BJ (cell line): Measurements from ENCODE around the gene FHOD3. TPM values are rescaled to one million over a fixed set of nuclear protein-coding genes. Genes with fewer than 3 reads are reported as not detected.

Source experiments
- CTCF ChIA-PET: fragments of 350-600 bp; formaldehyde crosslinking; extraction: SDS; loops from one replicate; lab custom pipeline; 2021; ENCODE audit warnings: antibody characterized with exemption, inconsistent platforms; lab: Yijun Ruan, JAX
- POLR2A ChIA-PET: fragments of 300-600 bp; sonication (Branson Sonifier 250); formaldehyde crosslinking; extraction: SDS; loops from one replicate; lab custom pipeline; 2021; ENCODE audit warnings: antibody characterized with exemption; lab: Charles Lee
- DNase-seq: peaks from one replicate; pipeline ENCODE4 v3.0.0-alpha.2; 2011; ENCODE audit warnings: low read depth
- H3K27me3 ChIP-seq: 2 replicates; pipeline ENCODE4 v1.6.0; 2011; ENCODE audit warnings: low read length; ENCODE audit not compliant: control insufficient read depth, insufficient read depth
- H3K36me3 ChIP-seq: 2 replicates; pipeline ENCODE4 v1.5.1; 2011; ENCODE audit warnings: low read length; ENCODE audit not compliant: control insufficient read depth, insufficient read depth
- H3K4me3 ChIP-seq: 2 replicates; pipeline ENCODE4 v1.5.1; 2011; ENCODE audit warnings: low read depth, mild to moderate bottlenecking, control low read depth, low read length
- polyA plus RNA-seq: library from polyadenylated mRNA; depleted of rRNA; stranded (reverse); fragments of >200 nt; gene quantifications from 2 replicates; pipeline ENCODE4 v1.2.3, GENCODE V29; 2011
- TF ChIP-seq, protein P1 (sequence below): IDR thresholded peaks from 2 replicates; pipeline ENCODE4 v1.5.1; 2011; ENCODE audit warnings: low read depth, mild to moderate bottlenecking, control low read depth, inconsistent platforms, low read length, moderate library complexity; ENCODE audit not compliant: insufficient read depth

The FHOD3 gene
- polyA plus RNA-seq, 1 experiment = 24.6 TPM

DNA sequence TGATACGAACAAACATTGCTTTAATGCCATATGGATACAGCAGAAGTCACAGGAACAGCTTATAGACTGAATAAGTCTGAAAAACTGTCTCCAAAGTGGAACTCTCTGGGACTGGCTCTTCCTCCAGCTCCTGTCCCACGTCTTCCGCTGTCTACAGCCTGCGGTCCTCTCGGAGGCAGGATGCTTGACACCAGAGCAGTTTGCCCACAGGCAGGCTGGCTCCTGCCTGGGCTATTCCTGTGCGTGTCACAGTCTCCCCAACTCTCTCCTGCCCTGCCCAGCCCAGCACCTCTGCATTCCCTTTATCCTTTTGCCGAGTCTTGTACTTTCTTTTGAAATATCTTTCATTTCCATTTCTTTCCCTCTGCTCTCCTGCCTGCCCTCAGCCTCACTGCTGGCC lies 234.1 kb downstream of the FHOD3 start:
- no peaks in the 10 kb centered on the region for H3K27me3 ChIP-seq
- ChIA-PET CTCF (interaction anchor here (1.3 kb wide), 1 partner anchor 11 kb away, joined by 3 read pairs; no protein-coding TSS in a partner anchor), POLR2A (no interaction called here)
- no peaks in the 10 kb centered on the region for H3K36me3 ChIP-seq
- DNase-seq = no peak
- TF ChIP-seq, protein P1, sequence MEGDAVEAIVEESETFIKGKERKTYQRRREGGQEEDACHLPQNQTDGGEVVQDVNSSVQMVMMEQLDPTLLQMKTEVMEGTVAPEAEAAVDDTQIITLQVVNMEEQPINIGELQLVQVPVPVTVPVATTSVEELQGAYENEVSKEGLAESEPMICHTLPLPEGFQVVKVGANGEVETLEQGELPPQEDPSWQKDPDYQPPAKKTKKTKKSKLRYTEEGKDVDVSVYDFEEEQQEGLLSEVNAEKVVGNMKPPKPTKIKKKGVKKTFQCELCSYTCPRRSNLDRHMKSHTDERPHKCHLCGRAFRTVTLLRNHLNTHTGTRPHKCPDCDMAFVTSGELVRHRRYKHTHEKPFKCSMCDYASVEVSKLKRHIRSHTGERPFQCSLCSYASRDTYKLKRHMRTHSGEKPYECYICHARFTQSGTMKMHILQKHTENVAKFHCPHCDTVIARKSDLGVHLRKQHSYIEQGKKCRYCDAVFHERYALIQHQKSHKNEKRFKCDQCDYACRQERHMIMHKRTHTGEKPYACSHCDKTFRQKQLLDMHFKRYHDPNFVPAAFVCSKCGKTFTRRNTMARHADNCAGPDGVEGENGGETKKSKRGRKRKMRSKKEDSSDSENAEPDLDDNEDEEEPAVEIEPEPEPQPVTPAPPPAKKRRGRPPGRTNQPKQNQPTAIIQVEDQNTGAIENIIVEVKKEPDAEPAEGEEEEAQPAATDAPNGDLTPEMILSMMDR = no peak
- no peak overlapping the region for H3K4me3 ChIP-seq

DNA sequence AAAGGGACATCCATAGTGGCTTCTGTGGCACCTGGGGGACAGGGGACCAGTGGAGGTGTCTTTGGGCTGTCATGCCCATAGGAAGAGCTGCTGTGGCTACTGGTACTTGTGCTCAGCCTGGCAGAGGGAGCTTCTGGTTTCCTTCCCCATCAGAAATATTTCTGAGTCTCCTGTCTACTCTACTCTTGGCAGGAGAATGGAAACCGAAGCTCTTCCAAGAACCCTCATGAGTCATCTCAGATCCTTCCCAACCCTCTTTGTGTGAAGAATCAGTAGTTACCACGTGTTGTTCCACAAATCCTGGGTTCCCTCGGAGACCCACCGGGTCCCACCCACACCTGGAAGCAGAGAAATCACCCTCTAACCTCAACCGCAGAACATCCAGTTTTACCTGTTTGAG lies 234.9 kb downstream of the FHOD3 start:
- no peak for DNase-seq

GRCh38 chr18:36532815-36533214 lies 235.3 kb downstream of the FHOD3 start:
- POLR2A ChIA-PET = no interaction called here
- DNase-seq = no peak
- TF ChIP-seq, protein P1 = no peak
- no peaks in the 10 kb centered on the region for H3K27me3 ChIP-seq
- no peaks in the 10 kb centered on the region for H3K36me3 ChIP-seq
- CTCF ChIA-PET = no interaction called here
- H3K4me3 ChIP-seq = no peak overlapping the region

More for the DNA sequence above, 234.9 kb downstream of the FHOD3 start:
- Histone ChIP-seq H3K4me3 (no peak overlapping the region), H3K27me3 (no peaks in the 10 kb centered on the region), H3K36me3 (no peaks in the 10 kb centered on the region)
- ChIA-PET POLR2A (no interaction called here), CTCF (interaction anchor here (1.3 kb wide), 1 partner anchor 12 kb away, joined by 3 read pairs; no protein-coding TSS in a partner anchor)
- TF ChIP-seq, protein P1 = no peak

GRCh38 chr18:36533446-36534153 lies 236.1 kb downstream of the FHOD3 start:
- no peak overlapping the region for H3K4me3 ChIP-seq
- no peaks in the 10 kb centered on the region for H3K36me3 ChIP-seq
- DNase-seq = no peak
- ChIA-PET CTCF (interaction anchor here (0.8 kb wide), 1 partner anchor 39 kb away, joined by 4 read pairs; no protein-coding TSS in a partner anchor), POLR2A (no interaction called here)
- TF ChIP-seq, protein P1 = no peak
- no peaks in the 10 kb centered on the region for H3K27me3 ChIP-seq

DNA sequence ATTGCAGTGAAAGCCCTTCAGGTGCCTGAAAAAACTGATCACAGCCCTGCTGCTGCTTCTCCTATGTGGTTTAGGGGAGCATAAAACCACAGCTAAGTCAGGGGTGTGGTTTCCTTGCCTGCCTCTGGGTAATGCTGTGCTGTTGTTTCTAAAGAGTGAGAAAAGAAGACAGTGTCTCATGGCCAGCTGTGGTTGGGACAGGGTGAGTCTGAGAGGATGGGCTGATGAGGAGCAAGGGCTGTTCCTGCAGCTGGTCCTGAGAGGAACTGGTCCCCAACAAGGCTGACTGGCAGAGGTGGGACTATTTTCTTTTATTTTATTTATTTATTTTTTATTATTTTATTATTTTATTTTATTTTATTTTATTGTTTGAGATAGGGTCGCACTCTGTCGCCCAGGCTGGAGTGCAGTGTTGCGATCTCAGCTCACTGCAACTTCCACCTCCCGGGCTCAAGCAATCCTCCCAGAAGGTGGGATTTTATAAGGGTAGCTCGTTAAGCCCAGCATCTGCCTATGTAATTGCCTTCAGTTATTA lies 236.7 kb downstream of the FHOD3 start:
- ChIA-PET POLR2A (no interaction called here), CTCF (interaction anchor here (0.8 kb wide), 1 partner anchor 39 kb away, joined by 4 read pairs; no protein-coding TSS in a partner anchor)
- Histone ChIP-seq H3K36me3 (no peaks in the 10 kb centered on the region), H3K4me3 (no peak overlapping the region), H3K27me3 (no peaks in the 10 kb centered on the region)
- TF ChIP-seq, protein P1 = no peak
- DNase-seq = no peak
